Measurements from ENCODE around the gene APEH. TPM values are rescaled to one million over a fixed set of nuclear protein-coding genes. Genes with fewer than 3 reads are reported as not detected.

Gene APEH
- total RNA-seq, 1 experiment from 2014 or later = 273 TPM

GRCh38 chr3:49625071-49625470 is 49.1 kb upstream of the APEH start (continued):
- TF ChIP-seq FOXP4 (CRISPR knock-in tag; IDR thresholded peaks at IDR 0.05) = no peak
- TF ChIP-seq NFYB (CRISPR knock-in tag; conservative IDR thresholded peaks at IDR 0.05; ENCODE audit: low read depth) = no peak
- TF ChIP-seq TEAD1 (CRISPR knock-in tag; IDR thresholded peaks at IDR 0.05) = no peak
- TF ChIP-seq RELA (CRISPR knock-in tag; IDR thresholded peaks at IDR 0.05; ENCODE audit: borderline replicate concordance) = no peak
- no peak for TF ChIP-seq E2F5 (CRISPR knock-in tag; IDR thresholded peaks at IDR 0.05)

GRCh38 chr3:49626101-49626581 is 48.0 kb upstream of the APEH start:
- TF ChIP-seq FOXP4 (CRISPR knock-in tag; IDR thresholded peaks at IDR 0.05) (no peak), ZBTB21 (CRISPR knock-in tag; IDR thresholded peaks at IDR 0.05; ENCODE audit: borderline replicate concordance) (no peak), CREB1 (CRISPR knock-in tag; IDR thresholded peaks at IDR 0.05) (no peak), ZNF263 (CRISPR knock-in tag; IDR thresholded peaks at IDR 0.05; ENCODE audit: low read depth) (no peak), FOXJ3 (CRISPR knock-in tag; IDR thresholded peaks at IDR 0.05; ENCODE audit: borderline replicate concordance) (no peak), GTF2I (CRISPR knock-in tag; conservative IDR thresholded peaks at IDR 0.05) (no peak), ETV6 (CRISPR knock-in tag; IDR thresholded peaks at IDR 0.05) (no peak), GABPB1 (CRISPR knock-in tag; IDR thresholded peaks at IDR 0.05) (no peak), NFATC4 (CRISPR knock-in tag; IDR thresholded peaks at IDR 0.05) (no peak), KAT7 (CRISPR knock-in tag; IDR thresholded peaks at IDR 0.05; ENCODE audit: borderline replicate concordance) (no peak), FOXK1 (CRISPR knock-in tag; IDR thresholded peaks at IDR 0.05) (no peak), FOXP1 (CRISPR knock-in tag; IDR thresholded peaks at IDR 0.05; ENCODE audit: borderline replicate concordance) (no peak)
- TF ChIP-seq, protein P1, sequence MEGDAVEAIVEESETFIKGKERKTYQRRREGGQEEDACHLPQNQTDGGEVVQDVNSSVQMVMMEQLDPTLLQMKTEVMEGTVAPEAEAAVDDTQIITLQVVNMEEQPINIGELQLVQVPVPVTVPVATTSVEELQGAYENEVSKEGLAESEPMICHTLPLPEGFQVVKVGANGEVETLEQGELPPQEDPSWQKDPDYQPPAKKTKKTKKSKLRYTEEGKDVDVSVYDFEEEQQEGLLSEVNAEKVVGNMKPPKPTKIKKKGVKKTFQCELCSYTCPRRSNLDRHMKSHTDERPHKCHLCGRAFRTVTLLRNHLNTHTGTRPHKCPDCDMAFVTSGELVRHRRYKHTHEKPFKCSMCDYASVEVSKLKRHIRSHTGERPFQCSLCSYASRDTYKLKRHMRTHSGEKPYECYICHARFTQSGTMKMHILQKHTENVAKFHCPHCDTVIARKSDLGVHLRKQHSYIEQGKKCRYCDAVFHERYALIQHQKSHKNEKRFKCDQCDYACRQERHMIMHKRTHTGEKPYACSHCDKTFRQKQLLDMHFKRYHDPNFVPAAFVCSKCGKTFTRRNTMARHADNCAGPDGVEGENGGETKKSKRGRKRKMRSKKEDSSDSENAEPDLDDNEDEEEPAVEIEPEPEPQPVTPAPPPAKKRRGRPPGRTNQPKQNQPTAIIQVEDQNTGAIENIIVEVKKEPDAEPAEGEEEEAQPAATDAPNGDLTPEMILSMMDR (IDR thresholded peaks at IDR 0.05) = no peak
- TF ChIP-seq, protein P2, sequence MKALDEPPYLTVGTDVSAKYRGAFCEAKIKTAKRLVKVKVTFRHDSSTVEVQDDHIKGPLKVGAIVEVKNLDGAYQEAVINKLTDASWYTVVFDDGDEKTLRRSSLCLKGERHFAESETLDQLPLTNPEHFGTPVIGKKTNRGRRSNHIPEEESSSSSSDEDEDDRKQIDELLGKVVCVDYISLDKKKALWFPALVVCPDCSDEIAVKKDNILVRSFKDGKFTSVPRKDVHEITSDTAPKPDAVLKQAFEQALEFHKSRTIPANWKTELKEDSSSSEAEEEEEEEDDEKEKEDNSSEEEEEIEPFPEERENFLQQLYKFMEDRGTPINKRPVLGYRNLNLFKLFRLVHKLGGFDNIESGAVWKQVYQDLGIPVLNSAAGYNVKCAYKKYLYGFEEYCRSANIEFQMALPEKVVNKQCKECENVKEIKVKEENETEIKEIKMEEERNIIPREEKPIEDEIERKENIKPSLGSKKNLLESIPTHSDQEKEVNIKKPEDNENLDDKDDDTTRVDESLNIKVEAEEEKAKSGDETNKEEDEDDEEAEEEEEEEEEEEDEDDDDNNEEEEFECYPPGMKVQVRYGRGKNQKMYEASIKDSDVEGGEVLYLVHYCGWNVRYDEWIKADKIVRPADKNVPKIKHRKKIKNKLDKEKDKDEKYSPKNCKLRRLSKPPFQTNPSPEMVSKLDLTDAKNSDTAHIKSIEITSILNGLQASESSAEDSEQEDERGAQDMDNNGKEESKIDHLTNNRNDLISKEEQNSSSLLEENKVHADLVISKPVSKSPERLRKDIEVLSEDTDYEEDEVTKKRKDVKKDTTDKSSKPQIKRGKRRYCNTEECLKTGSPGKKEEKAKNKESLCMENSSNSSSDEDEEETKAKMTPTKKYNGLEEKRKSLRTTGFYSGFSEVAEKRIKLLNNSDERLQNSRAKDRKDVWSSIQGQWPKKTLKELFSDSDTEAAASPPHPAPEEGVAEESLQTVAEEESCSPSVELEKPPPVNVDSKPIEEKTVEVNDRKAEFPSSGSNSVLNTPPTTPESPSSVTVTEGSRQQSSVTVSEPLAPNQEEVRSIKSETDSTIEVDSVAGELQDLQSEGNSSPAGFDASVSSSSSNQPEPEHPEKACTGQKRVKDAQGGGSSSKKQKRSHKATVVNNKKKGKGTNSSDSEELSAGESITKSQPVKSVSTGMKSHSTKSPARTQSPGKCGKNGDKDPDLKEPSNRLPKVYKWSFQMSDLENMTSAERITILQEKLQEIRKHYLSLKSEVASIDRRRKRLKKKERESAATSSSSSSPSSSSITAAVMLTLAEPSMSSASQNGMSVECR (CRISPR knock-in tag; IDR thresholded peaks at IDR 0.05; ENCODE audit: borderline replicate concordance) = no peak
- CTCF ChIA-PET = interaction anchor here (0.5 to 1.0 kb wide), 2 partner anchors 86 to 176 kb away, joined by 3 read pairs; no protein-coding TSS in a partner anchor
- 0 out of 2 replicates have a peak overlapping the region, but pooled peaks have one; percentile 20 for H3K27ac Mint-ChIP-seq
- DNase-seq (ENCODE audit: low spot score) (no peak), ATAC-seq (no peak)
- H3K27me3 Mint-ChIP-seq (ENCODE audit: low read depth) = no peaks in the 10 kb centered on the region
- POLR2A ChIA-PET = no interaction called here
- H3K36me3 Mint-ChIP-seq = no peaks in the 10 kb centered on the region
- peaks cover 3% of the 10 kb centered on the region; the same call in 1 of the 2 replicates for H3K9me3 Mint-ChIP-seq
- no peak overlapping the region for H3K4me3 Mint-ChIP-seq
- no peaks in the 10 kb centered on the region for H3K4me1 Mint-ChIP-seq
